HepG2 (cell line): Measurements from ENCODE around the gene CYP19A1. TPM values are rescaled to one million over a fixed set of nuclear protein-coding genes. Genes with fewer than 3 reads are reported as not detected.
A peak's percentile ranks its signal among the peaks of the same experiment; 100 is the strongest.

Experiments used
- BCL6 ChIP-seq: IDR thresholded peaks from 2 replicates; pipeline ENCODE4 v1.6.1; 2016; ENCODE audit warnings: missing genetic modification reagents, missing compliant biosample characterization
- BORCS8-MEF2B ChIP-seq: sonication (generic); formaldehyde crosslinking; IDR thresholded peaks from 2 replicates; pipeline ENCODE4 v1.8.0; 2022; ENCODE audit warnings: mild to moderate bottlenecking, missing genetic modification reagents
- CHCHD3 ChIP-seq: sonication (generic); formaldehyde crosslinking; IDR thresholded peaks from 2 replicates; pipeline ENCODE4 v1.8.0; 2022; ENCODE audit warnings: mild to moderate bottlenecking, missing genetic modification reagents, moderate library complexity
- GZF1 ChIP-seq: sonication (generic); formaldehyde crosslinking; IDR thresholded peaks from 2 replicates; pipeline ENCODE4 v1.5.1; 2020; ENCODE audit warnings: mild to moderate bottlenecking, missing genetic modification reagents
- KAT2B ChIP-seq: fragments of 150-350 bp; IDR thresholded peaks from 2 replicates; pipeline ENCODE4 v1.6.1; 2014; ENCODE audit warnings: low read depth, low read length, borderline replicate concordance
- NFIC ChIP-seq: IDR thresholded peaks from 2 replicates; pipeline ENCODE4 v1.6.1; 2012; ENCODE audit warnings: mild to moderate bottlenecking, low read length, inconsistent platforms
- SOX6 ChIP-seq, 2 experiments: fragments of 450-650 bp in 1 of 2; sonication (generic) in 1 of 2; formaldehyde crosslinking in 1 of 2; IDR thresholded peaks; 2 replicates each; pipeline versions ENCODE4 v1.4.0 to v1.6.1; 2017 to 2020; ENCODE audit warnings: antibody characterized with exemption in 1 of 2, mild to moderate bottlenecking in 1 of 2, missing genetic modification reagents in 1 of 2
- STAG1 ChIP-seq: sonication (generic); formaldehyde crosslinking; IDR thresholded peaks from 2 replicates; pipeline ENCODE4 v1.4.0; 2020; ENCODE audit warnings: missing genetic modification reagents
- ZBTB42 ChIP-seq: sonication (generic); formaldehyde crosslinking; IDR thresholded peaks from 2 replicates; pipeline ENCODE4 v1.5.0; 2020; ENCODE audit warnings: mild to moderate bottlenecking, missing genetic modification reagents
- ZFX ChIP-seq: sonication (generic); formaldehyde crosslinking; IDR thresholded peaks from 2 replicates; pipeline ENCODE4 v1.4.0; 2020; ENCODE audit warnings: mild to moderate bottlenecking, low read depth, missing genetic modification reagents, moderate library complexity
- ZNF251 ChIP-seq: sonication (generic); formaldehyde crosslinking; IDR thresholded peaks from 2 replicates; pipeline ENCODE4 v1.9.0; 2021; ENCODE audit warnings: mild to moderate bottlenecking, missing genetic modification reagents
- ZNF484 ChIP-seq: sonication (generic); formaldehyde crosslinking; IDR thresholded peaks from 2 replicates; pipeline ENCODE4 v1.5.1; 2020; ENCODE audit warnings: mild to moderate bottlenecking, low read depth, missing genetic modification reagents, borderline replicate concordance
- polyA plus RNA-seq, 8 experiments: library from polyadenylated mRNA; depleted of rRNA in 3 of 8; stranded (reverse) in 7 of 8; unstranded in 1 of 8; fragments of >200 nt; fragmentation: Illumina TruSeq in 4 of 8; extraction: Trizol in 4 of 8; gene quantifications; 2 replicates each; pipeline versions ENCODE4 v1.2.1 to v1.2.3, GENCODE V29; 2011 to 2016; ENCODE audit warnings: low read depth in 4 of 8, missing spikeins in 1 of 8, mixed read lengths in 1 of 8; ENCODE audit not compliant: insufficient read depth in 1 of 8
- total RNA-seq, 5 experiments: library from RNA; depleted of rRNA; stranded (reverse); fragments of >200 nt; fragmentation: Illumina TruSeq; extraction: Trizol; gene quantifications; 2 replicates each; pipeline ENCODE4 v1.2.3, GENCODE V29; 2016; ENCODE audit warnings: low read depth in 1 of 5
- TF ChIP-seq, protein P1 (sequence below): sonication (generic); formaldehyde crosslinking; IDR thresholded peaks from 2 replicates; pipeline ENCODE4 v1.5.0; 2020; ENCODE audit warnings: mild to moderate bottlenecking, missing genetic modification reagents
- TF ChIP-seq, protein P2 (sequence below): sonication (generic); formaldehyde crosslinking; IDR thresholded peaks from 2 replicates; pipeline ENCODE4 v1.5.1; 2020; ENCODE audit warnings: mild to moderate bottlenecking, moderate library complexity, missing genetic modification reagents
- TF ChIP-seq, protein P3 (sequence below): sonication (generic); formaldehyde crosslinking; IDR thresholded peaks from 2 replicates; pipeline ENCODE4 v1.4.0; 2020; ENCODE audit warnings: mild to moderate bottlenecking, low read depth, missing genetic modification reagents
- TF ChIP-seq, protein P4 (sequence below): sonication (generic); IDR thresholded peaks from 2 replicates; pipeline ENCODE4 v1.6.1; 2016; ENCODE audit warnings: low read depth, borderline replicate concordance
- TF ChIP-seq, protein P5 (sequence below): sonication (generic); formaldehyde crosslinking; IDR thresholded peaks from 2 replicates; pipeline ENCODE4 v1.4.0; 2020; ENCODE audit warnings: missing genetic modification reagents, borderline replicate concordance

CYP19A1 gene
- total and polyA plus RNA-seq, 2 of the 13 experiments (the other 11 are each of a cell fraction or from before 2014, with no cell fraction given), result 10.9 to 23.0 TPM

DNA sequence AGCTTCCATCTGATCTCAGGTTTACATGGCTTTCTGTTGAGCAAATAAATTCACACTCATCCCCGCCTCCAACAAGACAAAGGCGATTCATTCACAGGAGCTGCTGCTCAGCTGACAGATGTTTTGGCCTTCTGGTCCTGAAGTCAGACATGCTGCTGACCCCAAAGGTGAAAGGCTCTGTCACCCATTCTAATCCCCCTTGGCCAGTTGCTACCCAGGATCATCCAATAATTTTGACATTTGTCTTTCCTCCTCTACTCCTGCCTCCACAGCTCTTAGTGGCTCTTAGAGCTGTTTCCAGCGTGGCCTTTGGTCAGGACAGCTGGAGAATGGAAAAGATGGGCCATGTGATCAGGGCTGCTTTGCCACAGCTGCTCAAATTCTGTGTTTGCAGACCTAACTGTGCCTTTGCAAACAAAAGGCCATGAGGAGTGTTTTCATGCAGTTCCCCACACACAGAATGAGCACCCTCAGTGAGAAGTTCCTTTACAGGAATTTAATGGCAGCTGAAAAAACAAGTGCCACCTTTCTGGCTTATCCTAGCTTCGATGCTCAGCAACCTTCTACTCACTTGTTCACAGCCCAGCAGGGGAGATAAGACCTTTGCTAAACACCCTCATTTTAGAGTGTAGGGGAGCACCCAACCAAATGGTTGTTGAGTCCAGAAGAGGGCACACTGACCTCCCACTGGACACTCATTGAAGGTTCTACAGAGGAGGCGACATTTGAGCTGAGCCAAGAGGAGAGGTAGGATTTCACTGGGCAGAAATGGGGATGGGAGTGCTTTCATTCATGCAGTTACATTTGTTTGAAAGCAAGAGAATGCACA, 39.0 kb downstream of the CYP19A1 start (continued):
- TF ChIP-seq, protein P1, sequence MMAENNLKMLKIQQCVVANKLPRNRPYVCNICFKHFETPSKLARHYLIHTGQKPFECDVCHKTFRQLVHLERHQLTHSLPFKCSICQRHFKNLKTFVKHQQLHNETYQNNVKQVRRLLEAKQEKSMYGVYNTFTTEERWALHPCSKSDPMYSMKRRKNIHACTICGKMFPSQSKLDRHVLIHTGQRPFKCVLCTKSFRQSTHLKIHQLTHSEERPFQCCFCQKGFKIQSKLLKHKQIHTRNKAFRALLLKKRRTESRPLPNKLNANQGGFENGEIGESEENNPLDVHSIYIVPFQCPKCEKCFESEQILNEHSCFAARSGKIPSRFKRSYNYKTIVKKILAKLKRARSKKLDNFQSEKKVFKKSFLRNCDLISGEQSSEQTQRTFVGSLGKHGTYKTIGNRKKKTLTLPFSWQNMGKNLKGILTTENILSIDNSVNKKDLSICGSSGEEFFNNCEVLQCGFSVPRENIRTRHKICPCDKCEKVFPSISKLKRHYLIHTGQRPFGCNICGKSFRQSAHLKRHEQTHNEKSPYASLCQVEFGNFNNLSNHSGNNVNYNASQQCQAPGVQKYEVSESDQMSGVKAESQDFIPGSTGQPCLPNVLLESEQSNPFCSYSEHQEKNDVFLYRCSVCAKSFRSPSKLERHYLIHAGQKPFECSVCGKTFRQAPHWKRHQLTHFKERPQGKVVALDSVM (CRISPR knock-in tag), result no peak
- TF ChIP-seq ZNF251 (CRISPR knock-in tag) (no peak), GZF1 (CRISPR knock-in tag) (peak; percentile 65; the same call in 1 of the 2 replicates), SOX6 (IDR thresholded peaks at IDR 0.05) (no peak), SOX6 (CRISPR knock-in tag; IDR thresholded peaks at IDR 0.05) (peak; percentile 87), ZNF484 (CRISPR knock-in tag) (no peak), BCL6 (CRISPR knock-in tag) (peak; percentile 62), CHCHD3 (no peak), STAG1 (CRISPR knock-in tag) (peak; percentile 42), BORCS8-MEF2B (CRISPR knock-in tag) (0 out of 2 replicates have a peak, but pooled peaks have one; percentile 34), ZBTB42 (peak; percentile 95; the same call in 1 of the 2 replicates), NFIC (peak; percentile 41; the same call in 1 of the 2 replicates), KAT2B (no peak), ZFX (CRISPR knock-in tag) (peak; percentile 41; the same call in 1 of the 2 replicates)
- TF ChIP-seq, protein P2, sequence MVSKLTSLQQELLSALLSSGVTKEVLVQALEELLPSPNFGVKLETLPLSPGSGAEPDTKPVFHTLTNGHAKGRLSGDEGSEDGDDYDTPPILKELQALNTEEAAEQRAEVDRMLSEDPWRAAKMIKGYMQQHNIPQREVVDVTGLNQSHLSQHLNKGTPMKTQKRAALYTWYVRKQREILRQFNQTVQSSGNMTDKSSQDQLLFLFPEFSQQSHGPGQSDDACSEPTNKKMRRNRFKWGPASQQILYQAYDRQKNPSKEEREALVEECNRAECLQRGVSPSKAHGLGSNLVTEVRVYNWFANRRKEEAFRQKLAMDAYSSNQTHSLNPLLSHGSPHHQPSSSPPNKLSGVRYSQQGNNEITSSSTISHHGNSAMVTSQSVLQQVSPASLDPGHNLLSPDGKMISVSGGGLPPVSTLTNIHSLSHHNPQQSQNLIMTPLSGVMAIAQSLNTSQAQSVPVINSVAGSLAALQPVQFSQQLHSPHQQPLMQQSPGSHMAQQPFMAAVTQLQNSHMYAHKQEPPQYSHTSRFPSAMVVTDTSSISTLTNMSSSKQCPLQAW (CRISPR knock-in tag), result peak; percentile 39; the same call in 1 of the 2 replicates
- TF ChIP-seq, protein P3, sequence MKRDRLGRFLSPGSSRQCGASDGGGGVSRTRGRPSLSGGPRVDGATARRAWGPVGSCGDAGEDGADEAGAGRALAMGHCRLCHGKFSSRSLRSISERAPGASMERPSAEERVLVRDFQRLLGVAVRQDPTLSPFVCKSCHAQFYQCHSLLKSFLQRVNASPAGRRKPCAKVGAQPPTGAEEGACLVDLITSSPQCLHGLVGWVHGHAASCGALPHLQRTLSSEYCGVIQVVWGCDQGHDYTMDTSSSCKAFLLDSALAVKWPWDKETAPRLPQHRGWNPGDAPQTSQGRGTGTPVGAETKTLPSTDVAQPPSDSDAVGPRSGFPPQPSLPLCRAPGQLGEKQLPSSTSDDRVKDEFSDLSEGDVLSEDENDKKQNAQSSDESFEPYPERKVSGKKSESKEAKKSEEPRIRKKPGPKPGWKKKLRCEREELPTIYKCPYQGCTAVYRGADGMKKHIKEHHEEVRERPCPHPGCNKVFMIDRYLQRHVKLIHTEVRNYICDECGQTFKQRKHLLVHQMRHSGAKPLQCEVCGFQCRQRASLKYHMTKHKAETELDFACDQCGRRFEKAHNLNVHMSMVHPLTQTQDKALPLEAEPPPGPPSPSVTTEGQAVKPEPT (CRISPR knock-in tag), result 0 out of 2 replicates have a peak, but pooled peaks have one; percentile 21
- TF ChIP-seq, protein P4, sequence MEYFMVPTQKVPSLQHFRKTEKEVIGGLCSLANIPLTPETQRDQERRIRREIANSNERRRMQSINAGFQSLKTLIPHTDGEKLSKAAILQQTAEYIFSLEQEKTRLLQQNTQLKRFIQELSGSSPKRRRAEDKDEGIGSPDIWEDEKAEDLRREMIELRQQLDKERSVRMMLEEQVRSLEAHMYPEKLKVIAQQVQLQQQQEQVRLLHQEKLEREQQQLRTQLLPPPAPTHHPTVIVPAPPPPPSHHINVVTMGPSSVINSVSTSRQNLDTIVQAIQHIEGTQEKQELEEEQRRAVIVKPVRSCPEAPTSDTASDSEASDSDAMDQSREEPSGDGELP, result peak; percentile 93
- TF ChIP-seq, protein P5, sequence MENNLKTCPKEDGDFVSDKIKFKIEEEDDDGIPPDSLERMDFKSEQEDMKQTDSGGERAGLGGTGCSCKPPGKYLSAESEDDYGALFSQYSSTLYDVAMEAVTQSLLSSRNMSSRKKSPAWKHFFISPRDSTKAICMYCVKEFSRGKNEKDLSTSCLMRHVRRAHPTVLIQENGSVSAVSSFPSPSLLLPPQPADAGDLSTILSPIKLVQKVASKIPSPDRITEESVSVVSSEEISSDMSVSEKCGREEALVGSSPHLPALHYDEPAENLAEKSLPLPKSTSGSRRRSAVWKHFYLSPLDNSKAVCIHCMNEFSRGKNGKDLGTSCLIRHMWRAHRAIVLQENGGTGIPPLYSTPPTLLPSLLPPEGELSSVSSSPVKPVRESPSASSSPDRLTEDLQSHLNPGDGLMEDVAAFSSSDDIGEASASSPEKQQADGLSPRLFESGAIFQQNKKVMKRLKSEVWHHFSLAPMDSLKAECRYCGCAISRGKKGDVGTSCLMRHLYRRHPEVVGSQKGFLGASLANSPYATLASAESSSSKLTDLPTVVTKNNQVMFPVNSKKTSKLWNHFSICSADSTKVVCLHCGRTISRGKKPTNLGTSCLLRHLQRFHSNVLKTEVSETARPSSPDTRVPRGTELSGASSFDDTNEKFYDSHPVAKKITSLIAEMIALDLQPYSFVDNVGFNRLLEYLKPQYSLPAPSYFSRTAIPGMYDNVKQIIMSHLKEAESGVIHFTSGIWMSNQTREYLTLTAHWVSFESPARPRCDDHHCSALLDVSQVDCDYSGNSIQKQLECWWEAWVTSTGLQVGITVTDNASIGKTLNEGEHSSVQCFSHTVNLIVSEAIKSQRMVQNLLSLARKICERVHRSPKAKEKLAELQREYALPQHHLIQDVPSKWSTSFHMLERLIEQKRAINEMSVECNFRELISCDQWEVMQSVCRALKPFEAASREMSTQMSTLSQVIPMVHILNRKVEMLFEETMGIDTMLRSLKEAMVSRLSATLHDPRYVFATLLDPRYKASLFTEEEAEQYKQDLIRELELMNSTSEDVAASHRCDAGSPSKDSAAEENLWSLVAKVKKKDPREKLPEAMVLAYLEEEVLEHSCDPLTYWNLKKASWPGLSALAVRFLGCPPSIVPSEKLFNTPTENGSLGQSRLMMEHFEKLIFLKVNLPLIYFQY (CRISPR knock-in tag), result peak; percentile 37; the same call in 1 of the 2 replicates
